OCI-M2 (cell line): ENCODE results near the gene CHCT1.
"Not testable (repeated sequence)": the region's sequence is repeated elsewhere in the genome, so short reads cannot be mapped to it uniquely, and the experiment has no call there.

ENCODE experiments used
- DNase-seq: peaks from one replicate; lab custom pipeline; 2025; ENCODE audit not compliant: unreplicated experiment; lab: John Stamatoyannopoulos, UW

Gene CHCT1

DNA sequence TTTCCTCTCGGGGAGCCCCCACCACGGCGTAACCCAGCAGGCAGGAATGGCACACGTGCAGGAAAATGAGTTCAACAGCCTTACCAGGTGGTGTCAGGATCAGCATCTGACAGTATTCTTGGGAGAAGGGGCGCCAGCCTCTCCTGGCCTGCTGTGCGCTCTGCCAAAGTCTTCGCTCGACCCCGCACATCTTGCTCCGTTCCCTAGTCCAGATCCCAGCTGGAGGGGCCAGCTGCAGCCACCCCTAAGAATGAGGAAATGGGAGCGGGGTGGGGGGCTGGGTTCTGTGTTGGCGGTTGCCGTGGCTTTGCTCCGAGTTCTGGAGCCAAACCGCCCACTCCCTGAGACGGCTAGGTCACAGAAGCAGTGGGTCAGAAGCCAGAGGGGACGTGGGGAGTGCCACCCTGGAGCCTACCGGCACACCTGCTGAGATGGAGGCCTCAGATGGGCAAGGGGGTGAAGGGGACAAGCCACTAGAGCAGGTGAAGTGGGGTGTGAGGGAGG lies at the start of gene CHCT1:
Gene CHCT1 (plus strand): TSS at position 328 of the 504 bp plus-strand sequence. CDS start 104 bp downstream, at position 432.
- DNase-seq = no peak

DNA sequence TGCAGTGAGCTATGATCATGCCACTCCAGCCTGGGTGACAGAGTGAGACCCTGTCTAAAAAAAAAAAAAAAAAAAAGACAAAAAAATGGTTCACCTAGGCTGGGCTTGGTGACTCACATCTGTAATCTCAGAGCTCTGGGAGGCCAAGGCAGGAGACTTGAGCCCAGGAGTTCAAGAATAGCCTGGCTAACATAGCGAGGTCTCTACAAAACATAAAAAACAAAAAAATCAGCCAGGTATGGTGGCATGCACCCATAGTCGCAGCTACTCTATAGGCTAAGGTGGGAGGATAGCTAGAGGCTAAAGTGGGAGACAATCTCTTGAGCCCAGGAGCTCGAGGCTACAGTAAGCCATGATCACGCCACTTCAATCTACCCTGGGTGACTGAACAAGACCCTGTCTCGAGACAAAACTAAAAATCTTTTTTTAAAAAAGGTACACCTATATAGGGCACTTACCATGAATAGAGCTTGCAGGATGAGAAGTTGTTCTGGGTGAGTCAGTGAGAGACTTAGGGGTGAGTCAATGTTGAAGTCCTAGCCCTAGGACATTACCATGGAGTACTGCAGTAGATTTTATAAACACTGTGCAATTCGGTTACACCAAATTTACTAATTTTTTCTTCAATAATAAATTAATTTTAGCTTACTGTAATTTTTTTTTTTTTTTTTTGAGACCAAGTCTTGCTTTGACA lies 49.4 kb upstream of the CHCT1 start:
- DNase-seq = no peak

DNA sequence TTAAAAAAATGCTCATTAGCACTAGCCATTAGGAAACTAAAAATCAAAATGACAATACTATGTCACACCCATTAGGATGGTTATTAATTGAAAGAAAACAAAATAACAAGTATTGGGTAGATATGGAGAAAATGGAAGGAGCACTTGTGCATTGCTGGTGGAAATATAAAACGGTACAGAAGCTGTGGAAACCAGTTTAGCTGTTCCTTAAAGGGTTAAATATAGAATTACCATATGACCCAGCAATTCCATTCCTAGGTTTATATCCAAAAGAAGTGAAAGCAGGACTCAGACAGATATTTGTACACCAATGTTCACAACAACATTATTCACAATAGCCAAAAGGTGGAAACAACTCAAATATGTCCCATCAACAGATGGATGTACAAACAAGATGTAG lies 44.1 kb upstream of the CHCT1 start:
- DNase-seq = not testable (repeated sequence)

DNA sequence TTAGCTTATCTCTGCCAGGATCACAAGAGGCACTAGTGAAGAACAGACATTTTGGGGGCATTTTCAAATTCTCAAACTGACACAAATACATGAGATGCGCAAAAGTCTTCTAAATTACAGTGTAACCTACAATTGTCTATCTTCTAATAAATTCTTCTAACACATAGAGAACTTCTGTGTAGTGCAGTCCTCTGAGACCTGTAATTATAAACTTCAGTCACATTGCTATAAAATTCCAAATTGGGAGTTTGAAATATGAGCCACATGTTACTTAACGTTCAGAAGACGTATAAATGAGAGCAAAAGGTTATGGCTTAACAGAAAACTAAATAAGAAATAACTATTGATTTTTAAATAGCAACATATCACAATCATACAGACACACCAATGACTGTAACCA lies 42.8 kb upstream of the CHCT1 start:
- not testable (repeated sequence) for DNase-seq

DNA sequence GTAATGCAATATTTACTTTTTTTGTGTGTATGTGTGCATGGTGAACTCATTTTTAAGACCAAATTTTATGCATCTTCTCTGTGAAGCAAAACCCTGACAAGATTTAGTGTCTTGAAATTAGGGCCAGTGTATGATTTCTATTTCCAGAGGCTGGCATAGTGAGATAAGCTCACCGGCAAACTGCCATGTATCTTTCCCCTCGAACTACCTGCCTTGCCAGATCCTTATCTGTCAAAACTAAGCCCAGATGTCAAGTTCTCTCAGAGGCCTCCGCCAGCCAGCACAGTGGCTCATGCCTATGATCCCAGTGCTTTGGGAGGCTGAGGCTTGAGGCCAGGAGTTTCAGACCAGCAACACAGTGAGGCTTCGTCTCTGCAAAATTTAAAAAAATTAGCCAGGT lies 40.3 kb upstream of the CHCT1 start:
- no peak for DNase-seq

DNA sequence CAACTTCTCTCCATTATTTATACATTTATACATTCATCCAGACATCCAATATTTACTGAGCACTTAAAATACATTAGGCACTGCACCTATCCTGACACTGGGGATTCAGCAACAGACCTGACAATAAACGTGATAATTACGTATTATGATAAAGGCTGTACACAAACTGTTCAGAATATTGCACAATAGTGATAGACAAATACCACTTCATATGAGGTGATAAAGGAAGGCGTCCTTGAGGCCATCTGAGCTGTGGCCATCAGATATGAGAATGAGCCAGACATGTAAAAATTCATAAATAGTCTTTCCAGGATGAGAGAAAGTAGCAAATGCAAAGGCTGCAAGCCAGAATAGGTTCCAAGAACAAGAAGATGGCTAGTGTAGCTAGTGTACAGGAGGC lies 38.9 kb upstream of the CHCT1 start:
- no peak for DNase-seq

DNA sequence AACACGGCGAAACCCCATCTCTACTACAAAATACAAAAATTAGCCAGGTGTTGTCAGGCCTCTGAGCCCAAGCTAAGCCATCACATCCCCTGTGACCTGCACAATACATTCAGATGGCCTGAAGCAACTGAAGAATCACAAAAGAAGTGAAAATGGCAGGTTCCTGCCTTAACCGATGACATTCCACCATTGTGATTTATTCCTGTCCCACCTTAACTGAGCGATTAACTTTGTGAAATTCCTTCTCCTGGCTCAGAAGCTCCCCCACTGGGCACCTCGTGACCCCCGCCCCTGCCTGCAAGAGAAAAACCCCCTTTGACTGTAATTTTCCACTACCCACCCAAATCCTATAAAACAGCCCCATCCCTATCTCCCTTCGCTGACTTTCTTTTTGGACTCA lies 37.4 kb upstream of the CHCT1 start:
- not testable (repeated sequence) for DNase-seq

DNA sequence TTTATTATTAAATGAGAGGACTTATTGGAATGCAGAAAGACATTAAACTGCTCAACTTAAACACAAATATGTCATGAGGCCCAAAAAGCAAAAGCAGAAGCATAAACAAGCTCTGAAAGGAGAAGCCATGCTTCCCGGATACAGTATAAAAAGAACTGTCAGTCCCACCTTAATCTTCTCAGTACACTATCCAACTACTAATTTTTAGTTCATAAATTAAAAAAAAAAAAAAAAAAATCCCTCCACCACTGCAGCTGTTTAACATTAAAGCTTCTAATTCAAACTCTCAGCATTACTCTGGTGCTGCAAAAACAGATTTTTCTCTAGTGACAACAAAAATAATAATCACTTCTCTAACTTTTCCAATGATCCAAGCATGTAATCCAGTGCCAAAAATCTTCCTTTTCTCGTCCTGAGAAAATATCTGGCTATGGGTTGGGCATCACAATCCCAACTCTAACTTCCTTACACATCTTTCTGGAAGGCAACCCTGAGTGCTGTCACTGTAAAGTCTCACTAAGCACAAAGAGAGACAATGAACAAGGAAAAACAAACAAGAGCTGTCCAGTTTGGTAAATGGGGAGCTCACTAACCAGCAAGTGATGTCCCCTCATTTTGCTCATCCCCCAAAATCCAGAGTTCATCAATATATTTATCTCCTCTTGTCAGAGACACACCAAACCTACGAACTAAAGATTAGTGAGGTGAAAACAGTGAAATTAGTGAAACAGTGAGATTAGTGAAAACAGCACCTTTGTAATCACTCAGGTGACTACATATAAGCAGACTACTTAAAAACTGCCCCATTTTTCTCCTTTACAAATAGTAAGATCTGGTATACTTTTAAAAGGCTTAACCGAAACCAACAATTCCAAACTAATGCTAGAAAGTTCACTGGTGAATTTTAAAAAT lies 35.9 kb upstream of the CHCT1 start:
- no peak for DNase-seq

DNA sequence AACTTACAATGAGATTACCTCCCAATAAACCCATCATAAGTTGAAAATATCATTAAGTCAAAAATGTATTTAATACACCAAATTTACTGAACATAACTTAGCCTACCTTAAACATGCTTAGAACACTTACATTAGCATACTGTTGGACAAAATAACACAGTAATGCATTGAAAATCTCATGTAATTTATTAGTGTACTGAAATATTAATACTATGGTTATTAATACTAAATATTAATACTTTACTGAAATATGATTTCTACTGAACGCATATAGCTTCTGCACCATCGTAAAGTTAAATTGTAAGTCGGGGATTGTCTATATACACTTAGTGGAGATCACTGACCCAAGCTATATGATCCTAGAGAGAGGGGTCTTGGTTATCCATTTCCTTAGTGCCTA lies 34.6 kb upstream of the CHCT1 start:
- no peak for DNase-seq

DNA sequence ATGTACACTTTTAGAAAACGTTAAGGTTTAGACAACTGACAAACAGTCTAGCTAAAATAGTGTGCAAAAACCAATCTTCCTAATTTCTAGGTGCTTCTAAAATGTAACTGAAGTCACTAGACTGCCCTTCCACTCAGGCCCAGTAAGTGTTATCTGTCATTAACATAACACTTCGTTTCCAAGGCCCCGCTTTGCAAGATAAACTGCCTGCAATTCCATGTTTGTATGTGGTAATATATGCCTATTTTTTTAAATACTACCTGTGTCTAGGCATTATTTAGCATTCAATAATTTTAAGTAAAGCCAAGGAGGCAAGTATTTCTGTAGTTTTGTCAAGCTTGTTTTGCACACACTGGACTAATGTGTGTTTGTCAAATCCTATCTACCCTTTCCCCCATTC lies 33.5 kb upstream of the CHCT1 start:
- DNase-seq = no peak

DNA sequence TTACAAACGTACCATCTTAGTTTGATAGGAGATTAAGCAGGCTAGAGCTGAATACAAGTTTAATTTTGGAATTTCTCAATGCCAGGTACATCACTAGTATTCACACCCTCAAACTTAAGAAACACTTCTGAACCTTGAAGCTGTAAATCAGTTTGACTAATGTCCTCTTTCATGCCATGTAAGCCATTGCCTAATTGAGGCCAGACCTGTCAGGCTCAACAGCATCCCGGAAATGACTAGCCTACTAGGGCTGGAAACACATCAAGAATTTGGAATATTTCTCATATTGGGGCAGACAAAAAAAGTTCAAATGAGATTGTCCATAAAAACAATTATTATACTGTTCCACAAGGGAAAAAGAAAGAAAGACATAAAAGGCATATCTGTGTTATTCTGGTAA lies 32.1 kb upstream of the CHCT1 start:
- no peak for DNase-seq

DNA sequence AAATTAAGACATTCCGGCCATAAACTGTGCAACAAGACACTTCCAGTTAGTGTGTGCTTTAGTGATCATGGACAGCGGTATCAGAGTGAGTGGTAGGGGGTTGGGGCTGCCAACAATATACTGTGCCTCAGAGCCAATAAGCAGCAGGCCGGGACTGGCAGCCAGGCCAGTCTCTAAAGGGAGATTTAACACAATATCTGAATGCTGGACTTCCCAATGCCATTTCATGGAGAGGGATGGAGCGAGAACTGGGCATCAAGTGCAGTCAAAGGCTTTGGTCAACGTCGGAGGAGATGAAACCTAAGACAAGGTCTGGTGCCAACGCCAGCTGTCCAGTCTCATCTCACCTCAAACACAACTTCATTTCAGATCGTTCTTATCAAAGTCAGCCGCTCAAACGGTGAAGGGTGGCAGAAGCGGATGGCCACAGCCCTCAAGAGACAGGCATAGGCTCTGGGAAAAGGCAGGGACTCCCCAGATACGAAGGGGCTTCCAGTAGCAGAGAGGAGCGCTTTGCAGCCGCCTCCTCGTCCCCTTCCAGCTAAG lies 31.3 kb upstream of the CHCT1 start:
- DNase-seq = no peak

DNA sequence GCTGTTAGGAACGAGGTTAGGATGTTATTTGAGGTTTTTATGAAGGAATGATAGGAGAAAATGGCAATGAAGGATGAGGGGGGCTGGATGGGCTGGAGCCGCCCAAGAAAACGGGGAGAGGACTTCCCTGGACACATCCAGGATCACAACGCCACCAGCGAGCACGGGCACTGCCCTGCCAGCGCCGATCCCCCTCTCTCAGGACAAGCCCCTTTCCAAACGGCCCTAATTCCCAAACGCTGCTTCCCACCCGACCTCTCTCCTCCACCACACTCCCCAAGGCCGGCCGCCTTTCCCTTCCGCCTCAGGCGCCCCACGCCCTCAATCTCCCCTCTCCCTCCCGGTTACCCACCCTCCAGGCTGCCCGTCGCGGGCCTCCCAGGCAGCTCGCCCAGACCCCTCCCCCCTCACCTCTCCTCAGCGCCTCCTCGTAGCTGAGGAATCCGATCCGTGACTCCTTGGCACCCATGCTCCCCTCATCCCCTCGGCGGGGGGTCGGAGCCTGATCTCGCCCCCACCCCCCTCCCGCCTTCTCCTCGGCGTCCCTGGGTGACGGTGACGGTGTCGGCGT lies 30.7 kb upstream of the CHCT1 start:
- DNase-seq = no peak

DNA sequence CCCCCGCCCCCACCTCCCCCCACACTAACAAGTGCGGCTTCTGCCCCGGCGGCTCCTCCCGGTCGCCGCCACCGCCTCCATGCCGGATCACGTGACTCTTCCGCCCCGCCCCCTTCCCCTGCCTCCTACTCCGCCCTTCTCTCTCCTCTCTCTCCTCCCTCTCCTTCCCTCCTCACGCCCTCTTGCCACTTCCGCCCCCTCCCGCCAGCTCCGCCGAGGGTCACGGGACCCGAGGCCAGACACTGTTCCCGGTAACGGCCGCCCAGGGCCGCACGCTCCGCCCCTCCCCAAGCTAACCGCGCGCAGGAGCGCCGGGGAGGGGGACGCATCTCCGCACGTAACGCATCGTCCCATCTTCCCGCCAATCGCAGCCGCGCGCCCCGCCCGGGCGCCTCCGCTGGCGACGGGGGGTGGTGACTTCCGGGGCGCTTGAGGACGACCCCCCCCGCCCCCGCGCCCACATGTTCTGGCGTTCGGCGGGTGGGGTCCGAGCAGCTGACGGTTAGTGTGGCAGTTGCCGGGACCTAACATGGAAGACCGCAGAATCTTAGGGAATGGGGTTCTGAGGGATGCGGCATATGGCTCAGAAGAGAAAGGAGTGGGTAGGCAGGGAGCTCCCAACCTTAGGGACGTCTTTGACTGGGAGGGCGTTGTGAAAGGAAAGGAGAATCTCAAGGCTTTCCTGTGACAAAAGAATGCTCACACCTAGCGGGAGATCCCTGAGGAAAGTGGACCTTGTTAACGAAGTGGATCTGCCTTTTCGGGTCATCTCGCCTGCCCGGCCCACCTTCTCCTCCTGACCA lies 30.0 kb upstream of the CHCT1 start, which contains the start of gene USP32:
Gene USP32 (minus strand): TSS at position 92 of the 803 bp plus-strand sequence. CDS start 194 bp downstream, outside the sequence.
- DNase-seq = no peak

DNA sequence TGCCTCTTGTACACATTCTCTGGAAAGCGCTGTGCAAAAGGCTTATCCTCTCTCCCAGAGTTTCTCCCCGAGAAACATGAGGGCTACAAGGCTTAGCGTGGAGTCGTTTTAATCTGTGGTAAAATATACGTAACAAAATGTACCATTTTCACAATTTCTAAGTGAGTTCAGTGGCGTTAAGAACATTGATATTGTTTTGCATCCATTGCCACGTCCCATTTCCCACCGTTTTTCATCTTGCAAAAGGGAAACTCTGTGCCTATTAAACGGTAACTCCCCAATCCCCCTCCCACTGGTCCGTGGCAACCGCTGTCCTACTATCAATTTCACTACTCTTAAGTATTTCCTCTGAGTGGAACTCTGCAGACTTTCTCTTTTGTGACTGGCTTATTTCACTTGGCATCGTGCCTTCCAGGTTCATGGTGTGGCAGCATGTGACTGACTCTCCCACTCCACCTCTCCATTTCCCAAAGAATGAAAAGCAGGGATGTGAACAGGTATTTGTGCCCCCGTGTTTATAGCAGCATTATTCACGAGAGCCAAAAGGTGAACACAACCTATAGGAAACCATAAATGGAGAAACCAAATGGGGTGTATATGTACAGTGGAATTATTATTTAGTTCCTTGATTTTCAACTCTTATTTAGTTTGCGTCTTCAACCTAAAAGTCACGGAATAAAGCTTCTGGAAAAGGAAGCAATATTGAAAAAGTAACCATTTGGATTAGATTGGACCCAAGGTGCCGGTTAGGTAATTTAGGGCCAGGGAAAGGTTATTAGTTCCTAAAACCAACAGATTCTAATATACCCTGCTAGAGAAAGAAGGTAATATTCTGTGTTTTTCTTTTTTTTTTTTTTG lies 29.2 kb upstream of the CHCT1 start:
- DNase-seq = no peak

DNA sequence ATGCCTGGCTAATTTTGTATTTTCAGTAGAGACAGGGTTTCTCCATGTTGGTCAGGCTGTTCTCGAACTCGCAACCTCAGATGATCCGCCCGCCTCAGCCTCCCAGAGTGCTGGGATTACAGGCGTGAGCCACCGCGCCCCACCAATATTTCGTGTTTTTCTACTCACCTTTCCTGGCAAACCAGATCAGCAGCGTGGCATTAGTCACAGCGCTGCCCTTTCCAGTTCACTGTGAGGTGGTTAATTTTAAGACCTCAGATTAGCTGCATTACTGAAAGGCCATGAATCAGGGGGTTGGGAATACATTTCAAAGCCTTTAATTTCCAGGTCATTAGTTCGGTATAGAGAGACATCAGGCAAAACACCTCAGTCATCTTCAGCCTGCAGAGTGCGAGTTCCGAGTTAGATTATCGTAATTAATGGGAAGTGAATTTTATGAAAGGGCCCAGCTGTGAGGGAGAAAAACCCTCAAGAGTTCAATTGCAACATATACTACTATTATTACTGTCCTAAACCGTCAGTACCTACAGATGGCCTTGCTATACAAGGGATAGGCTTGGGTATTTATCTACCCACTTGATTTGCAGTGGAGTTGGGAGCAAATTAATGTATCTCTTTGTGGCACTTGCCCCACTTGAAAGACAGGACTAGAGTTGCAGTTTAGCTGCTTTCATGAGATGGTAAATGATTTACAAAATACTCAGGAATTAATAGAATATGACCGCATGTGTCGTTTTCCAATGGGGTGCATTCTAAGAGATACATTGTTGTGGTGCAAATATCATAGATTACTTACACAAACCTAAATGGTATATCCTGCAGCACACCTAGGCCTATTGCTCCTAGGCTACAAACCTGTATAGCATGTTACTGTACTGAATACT lies 28.2 kb upstream of the CHCT1 start:
- DNase-seq = no peak

DNA sequence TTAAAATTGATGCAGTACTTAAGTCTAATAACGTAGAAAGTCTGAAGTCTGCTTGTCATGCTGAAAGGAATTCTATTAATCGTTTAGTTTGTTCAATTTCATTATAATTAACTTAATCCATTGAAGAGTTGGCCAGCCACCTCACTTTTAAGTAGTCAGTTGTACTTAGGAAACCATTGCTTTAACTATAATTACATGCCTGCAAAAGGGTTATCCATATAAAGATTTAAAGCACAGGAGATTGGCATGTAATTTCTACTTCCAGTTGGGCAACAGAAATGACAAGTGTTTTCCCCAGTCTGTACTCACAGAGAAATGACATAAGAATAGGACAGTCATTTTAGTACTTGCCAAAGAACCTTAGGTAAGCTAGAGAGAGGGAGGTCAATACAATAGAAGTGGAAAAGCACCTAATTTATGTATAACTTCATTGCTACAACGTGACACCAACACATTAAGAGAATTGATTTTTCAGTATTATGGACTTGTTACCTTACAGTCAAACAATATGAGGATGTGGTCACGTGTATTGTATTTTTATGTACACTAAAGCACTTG lies 26.7 kb upstream of the CHCT1 start:
- DNase-seq = no peak

DNA sequence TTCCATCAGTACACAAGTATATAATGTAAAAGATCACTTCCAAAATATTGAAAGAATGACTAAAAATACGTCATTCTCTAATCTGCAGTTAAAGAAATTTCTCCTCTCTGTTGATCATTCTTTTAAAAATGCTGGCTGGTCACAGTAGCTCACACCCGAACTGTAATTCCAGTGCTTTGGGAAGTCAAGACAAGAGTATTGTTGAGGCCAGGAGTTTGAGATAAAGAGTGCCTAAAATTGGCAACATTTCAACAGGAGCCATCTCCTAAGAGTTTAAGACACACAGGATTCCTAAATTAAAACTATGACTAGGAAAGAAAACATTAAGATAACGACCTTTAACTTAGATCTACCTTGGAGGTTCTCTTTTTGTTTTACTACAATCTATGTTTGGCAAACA lies 25.9 kb upstream of the CHCT1 start:
- DNase-seq = no peak
